ENCODE data around the gene BCLAF3. TPM values are rescaled to one million over a fixed set of nuclear protein-coding genes. Genes with fewer than 3 reads are reported as not detected.

Gene BCLAF3
- total RNA-seq, 1 experiment from 2014 or later: 8.1 TPM

DNA sequence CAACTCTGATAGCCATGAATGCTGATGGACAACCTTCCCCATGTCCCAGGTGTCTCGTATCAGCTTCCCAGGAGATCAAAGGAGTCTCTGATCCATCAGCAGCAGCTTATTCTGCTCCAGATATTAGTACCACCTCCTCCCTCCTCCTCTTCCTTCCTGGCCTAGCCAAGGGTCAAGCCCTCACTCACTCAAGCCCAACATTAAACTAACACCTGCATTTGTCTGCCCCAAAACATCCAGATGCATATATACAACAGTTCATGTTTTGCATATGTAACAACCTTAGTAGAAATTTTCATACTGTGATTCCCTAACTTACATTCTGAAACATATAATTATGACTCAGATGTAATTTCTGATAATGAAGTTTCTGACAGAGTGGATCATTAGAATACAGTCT is 29.9 kb downstream of the BCLAF3 start (continued):
- TF ChIP-seq TEAD1 (CRISPR knock-in tag; IDR thresholded peaks at IDR 0.05) (no peak), NR2C2 (CRISPR knock-in tag; IDR thresholded peaks at IDR 0.05) (no peak), ZNF121 (CRISPR knock-in tag; IDR thresholded peaks at IDR 0.05) (no peak), NFYB (CRISPR knock-in tag; conservative IDR thresholded peaks at IDR 0.05; ENCODE audit: low read depth) (no peak), ZBTB21 (CRISPR knock-in tag; IDR thresholded peaks at IDR 0.05; ENCODE audit: borderline replicate concordance) (no peak), TCF7 (CRISPR knock-in tag; IDR thresholded peaks at IDR 0.05; ENCODE audit: low read depth) (no peak)
- TF ChIP-seq, protein P1, sequence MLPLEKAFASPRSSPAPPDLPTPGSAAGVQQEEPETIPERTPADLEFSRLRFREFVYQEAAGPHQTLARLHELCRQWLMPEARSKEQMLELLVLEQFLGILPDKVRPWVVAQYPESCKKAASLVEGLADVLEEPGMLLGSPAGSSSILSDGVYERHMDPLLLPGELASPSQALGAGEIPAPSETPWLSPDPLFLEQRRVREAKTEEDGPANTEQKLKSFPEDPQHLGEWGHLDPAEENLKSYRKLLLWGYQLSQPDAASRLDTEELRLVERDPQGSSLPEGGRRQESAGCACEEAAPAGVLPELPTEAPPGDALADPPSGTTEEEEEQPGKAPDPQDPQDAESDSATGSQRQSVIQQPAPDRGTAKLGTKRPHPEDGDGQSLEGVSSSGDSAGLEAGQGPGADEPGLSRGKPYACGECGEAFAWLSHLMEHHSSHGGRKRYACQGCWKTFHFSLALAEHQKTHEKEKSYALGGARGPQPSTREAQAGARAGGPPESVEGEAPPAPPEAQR (CRISPR knock-in tag; IDR thresholded peaks at IDR 0.05): no peak
- TF ChIP-seq, protein P2, sequence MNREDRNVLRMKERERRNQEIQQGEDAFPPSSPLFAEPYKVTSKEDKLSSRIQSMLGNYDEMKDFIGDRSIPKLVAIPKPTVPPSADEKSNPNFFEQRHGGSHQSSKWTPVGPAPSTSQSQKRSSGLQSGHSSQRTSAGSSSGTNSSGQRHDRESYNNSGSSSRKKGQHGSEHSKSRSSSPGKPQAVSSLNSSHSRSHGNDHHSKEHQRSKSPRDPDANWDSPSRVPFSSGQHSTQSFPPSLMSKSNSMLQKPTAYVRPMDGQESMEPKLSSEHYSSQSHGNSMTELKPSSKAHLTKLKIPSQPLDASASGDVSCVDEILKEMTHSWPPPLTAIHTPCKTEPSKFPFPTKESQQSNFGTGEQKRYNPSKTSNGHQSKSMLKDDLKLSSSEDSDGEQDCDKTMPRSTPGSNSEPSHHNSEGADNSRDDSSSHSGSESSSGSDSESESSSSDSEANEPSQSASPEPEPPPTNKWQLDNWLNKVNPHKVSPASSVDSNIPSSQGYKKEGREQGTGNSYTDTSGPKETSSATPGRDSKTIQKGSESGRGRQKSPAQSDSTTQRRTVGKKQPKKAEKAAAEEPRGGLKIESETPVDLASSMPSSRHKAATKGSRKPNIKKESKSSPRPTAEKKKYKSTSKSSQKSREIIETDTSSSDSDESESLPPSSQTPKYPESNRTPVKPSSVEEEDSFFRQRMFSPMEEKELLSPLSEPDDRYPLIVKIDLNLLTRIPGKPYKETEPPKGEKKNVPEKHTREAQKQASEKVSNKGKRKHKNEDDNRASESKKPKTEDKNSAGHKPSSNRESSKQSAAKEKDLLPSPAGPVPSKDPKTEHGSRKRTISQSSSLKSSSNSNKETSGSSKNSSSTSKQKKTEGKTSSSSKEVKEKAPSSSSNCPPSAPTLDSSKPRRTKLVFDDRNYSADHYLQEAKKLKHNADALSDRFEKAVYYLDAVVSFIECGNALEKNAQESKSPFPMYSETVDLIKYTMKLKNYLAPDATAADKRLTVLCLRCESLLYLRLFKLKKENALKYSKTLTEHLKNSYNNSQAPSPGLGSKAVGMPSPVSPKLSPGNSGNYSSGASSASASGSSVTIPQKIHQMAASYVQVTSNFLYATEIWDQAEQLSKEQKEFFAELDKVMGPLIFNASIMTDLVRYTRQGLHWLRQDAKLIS (CRISPR knock-in tag; IDR thresholded peaks at IDR 0.05; ENCODE audit: borderline replicate concordance): no peak
- TF ChIP-seq, protein P3, sequence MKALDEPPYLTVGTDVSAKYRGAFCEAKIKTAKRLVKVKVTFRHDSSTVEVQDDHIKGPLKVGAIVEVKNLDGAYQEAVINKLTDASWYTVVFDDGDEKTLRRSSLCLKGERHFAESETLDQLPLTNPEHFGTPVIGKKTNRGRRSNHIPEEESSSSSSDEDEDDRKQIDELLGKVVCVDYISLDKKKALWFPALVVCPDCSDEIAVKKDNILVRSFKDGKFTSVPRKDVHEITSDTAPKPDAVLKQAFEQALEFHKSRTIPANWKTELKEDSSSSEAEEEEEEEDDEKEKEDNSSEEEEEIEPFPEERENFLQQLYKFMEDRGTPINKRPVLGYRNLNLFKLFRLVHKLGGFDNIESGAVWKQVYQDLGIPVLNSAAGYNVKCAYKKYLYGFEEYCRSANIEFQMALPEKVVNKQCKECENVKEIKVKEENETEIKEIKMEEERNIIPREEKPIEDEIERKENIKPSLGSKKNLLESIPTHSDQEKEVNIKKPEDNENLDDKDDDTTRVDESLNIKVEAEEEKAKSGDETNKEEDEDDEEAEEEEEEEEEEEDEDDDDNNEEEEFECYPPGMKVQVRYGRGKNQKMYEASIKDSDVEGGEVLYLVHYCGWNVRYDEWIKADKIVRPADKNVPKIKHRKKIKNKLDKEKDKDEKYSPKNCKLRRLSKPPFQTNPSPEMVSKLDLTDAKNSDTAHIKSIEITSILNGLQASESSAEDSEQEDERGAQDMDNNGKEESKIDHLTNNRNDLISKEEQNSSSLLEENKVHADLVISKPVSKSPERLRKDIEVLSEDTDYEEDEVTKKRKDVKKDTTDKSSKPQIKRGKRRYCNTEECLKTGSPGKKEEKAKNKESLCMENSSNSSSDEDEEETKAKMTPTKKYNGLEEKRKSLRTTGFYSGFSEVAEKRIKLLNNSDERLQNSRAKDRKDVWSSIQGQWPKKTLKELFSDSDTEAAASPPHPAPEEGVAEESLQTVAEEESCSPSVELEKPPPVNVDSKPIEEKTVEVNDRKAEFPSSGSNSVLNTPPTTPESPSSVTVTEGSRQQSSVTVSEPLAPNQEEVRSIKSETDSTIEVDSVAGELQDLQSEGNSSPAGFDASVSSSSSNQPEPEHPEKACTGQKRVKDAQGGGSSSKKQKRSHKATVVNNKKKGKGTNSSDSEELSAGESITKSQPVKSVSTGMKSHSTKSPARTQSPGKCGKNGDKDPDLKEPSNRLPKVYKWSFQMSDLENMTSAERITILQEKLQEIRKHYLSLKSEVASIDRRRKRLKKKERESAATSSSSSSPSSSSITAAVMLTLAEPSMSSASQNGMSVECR (CRISPR knock-in tag; IDR thresholded peaks at IDR 0.05; ENCODE audit: borderline replicate concordance): no peak
- TF ChIP-seq, protein P4, sequence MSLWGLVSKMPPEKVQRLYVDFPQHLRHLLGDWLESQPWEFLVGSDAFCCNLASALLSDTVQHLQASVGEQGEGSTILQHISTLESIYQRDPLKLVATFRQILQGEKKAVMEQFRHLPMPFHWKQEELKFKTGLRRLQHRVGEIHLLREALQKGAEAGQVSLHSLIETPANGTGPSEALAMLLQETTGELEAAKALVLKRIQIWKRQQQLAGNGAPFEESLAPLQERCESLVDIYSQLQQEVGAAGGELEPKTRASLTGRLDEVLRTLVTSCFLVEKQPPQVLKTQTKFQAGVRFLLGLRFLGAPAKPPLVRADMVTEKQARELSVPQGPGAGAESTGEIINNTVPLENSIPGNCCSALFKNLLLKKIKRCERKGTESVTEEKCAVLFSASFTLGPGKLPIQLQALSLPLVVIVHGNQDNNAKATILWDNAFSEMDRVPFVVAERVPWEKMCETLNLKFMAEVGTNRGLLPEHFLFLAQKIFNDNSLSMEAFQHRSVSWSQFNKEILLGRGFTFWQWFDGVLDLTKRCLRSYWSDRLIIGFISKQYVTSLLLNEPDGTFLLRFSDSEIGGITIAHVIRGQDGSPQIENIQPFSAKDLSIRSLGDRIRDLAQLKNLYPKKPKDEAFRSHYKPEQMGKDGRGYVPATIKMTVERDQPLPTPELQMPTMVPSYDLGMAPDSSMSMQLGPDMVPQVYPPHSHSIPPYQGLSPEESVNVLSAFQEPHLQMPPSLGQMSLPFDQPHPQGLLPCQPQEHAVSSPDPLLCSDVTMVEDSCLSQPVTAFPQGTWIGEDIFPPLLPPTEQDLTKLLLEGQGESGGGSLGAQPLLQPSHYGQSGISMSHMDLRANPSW (CRISPR knock-in tag; conservative IDR thresholded peaks at IDR 0.05; ENCODE audit: low read depth): no peak
- TF ChIP-seq, protein P5, sequence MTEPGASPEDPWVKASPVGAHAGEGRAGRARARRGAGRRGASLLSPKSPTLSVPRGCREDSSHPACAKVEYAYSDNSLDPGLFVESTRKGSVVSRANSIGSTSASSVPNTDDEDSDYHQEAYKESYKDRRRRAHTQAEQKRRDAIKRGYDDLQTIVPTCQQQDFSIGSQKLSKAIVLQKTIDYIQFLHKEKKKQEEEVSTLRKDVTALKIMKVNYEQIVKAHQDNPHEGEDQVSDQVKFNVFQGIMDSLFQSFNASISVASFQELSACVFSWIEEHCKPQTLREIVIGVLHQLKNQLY (CRISPR knock-in tag; IDR thresholded peaks at IDR 0.05): no peak
- TF ChIP-seq, protein P6, sequence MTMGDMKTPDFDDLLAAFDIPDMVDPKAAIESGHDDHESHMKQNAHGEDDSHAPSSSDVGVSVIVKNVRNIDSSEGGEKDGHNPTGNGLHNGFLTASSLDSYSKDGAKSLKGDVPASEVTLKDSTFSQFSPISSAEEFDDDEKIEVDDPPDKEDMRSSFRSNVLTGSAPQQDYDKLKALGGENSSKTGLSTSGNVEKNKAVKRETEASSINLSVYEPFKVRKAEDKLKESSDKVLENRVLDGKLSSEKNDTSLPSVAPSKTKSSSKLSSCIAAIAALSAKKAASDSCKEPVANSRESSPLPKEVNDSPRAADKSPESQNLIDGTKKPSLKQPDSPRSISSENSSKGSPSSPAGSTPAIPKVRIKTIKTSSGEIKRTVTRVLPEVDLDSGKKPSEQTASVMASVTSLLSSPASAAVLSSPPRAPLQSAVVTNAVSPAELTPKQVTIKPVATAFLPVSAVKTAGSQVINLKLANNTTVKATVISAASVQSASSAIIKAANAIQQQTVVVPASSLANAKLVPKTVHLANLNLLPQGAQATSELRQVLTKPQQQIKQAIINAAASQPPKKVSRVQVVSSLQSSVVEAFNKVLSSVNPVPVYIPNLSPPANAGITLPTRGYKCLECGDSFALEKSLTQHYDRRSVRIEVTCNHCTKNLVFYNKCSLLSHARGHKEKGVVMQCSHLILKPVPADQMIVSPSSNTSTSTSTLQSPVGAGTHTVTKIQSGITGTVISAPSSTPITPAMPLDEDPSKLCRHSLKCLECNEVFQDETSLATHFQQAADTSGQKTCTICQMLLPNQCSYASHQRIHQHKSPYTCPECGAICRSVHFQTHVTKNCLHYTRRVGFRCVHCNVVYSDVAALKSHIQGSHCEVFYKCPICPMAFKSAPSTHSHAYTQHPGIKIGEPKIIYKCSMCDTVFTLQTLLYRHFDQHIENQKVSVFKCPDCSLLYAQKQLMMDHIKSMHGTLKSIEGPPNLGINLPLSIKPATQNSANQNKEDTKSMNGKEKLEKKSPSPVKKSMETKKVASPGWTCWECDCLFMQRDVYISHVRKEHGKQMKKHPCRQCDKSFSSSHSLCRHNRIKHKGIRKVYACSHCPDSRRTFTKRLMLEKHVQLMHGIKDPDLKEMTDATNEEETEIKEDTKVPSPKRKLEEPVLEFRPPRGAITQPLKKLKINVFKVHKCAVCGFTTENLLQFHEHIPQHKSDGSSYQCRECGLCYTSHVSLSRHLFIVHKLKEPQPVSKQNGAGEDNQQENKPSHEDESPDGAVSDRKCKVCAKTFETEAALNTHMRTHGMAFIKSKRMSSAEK (CRISPR knock-in tag; IDR thresholded peaks at IDR 0.05; ENCODE audit: borderline replicate concordance): no peak

Data from WTC11 (cell line).